Hematopoietic multipotent progenitor cell treated with erythropoietin and hydrocortisone succinate and interleukin-3 and kit ligand, for 8 days (in vitro differentiated cells): ENCODE data around the gene PTX4.

Experiments used
- DNase-seq: peaks from one replicate; pipeline ENCODE4 v3.0.0-alpha.2; 2015

Gene PTX4

DNA sequence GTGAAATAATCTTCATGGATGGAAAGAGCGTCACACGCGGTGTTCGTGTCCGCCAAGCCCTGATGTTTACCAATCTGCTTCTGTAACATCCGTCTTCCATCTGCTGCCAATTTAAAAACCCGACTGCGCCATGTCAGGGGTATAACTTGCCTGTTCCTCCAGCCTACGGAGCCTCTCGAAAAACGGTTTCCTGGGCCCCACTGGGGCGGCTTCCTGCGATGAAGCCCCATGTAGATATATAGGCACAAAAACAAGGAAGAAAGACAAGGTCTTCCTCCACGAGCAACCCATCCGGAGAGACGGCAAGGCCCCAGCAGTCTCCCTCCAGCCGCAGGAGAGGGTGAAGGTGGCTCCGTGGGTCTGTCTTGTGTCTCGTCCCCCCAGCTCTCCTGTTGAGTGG lies at the start of gene PTX4:
Gene PTX4, minus strand, starts transcription at position 326 of the 400 bp plus-strand sequence. Its CDS starts 35 bp downstream, at position 291.
- no peak for DNase-seq

DNA sequence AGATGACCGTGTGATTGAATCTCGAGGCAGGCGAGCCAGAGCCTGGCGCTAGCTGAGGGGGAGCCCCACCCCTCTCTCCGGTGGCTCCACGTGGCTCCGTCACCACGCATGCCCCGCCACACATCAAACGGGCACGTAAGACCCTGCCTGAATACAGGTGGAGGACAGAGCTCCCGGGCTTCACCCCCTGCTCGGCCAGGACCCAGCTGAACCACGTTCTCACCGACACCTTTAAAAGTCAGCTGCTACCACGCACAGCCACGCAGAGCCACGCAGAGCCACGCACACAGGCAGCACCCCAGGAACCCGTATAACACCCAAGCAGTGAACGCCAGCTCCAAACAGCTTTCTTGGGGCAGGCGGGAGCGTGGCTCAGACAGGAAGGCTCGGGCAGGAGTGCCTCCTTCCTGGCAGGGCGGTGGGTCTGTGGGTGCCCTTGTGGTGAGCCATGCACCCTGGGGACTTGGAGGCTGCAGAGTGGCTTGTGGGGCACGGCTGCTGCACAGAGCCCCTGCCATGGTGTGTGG lies 49.1 kb upstream of the PTX4 start:
- DNase-seq = no peak

DNA sequence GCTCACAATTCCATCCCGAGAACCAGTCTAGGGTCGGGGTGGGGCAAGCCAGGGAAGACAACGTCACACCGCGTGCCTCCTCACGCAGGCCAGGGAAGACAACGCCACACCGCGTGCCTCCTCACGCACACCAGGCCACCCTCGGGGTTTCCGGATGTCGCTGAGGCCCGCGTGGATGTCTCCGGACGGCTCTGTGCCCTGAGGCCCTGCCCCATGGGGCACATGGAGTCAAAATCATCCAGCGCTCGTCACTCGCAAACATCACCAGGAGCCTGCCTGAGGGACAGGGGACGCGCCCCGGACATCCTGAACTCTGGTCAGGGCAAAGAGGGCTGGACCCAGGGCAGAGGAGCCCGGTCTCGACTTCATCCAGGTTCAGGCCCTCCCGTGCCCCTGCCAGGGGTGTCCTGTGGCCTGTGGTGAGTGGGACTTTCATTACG lies 48.4 kb upstream of the PTX4 start:
- DNase-seq = no peak

DNA sequence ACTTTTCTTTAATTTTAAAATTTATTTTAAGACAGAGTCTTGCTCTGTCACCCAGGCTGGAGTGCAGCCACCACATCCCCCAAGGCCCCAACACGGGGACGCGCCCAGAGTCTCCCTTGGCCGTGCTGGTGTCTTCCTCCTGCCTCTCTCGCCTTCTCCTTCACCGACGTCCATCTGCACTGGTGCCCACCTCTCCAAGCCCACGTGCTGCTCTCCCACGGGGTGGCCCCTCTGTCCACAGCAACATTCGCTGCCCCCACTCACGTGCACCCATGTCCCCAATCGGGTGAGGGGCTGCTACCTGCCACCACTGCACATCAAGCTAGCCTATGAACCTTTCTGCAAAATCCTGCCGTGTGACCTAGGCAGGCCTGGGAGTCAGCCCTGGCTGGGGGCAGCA lies 47.9 kb upstream of the PTX4 start:
- DNase-seq = no peak

DNA sequence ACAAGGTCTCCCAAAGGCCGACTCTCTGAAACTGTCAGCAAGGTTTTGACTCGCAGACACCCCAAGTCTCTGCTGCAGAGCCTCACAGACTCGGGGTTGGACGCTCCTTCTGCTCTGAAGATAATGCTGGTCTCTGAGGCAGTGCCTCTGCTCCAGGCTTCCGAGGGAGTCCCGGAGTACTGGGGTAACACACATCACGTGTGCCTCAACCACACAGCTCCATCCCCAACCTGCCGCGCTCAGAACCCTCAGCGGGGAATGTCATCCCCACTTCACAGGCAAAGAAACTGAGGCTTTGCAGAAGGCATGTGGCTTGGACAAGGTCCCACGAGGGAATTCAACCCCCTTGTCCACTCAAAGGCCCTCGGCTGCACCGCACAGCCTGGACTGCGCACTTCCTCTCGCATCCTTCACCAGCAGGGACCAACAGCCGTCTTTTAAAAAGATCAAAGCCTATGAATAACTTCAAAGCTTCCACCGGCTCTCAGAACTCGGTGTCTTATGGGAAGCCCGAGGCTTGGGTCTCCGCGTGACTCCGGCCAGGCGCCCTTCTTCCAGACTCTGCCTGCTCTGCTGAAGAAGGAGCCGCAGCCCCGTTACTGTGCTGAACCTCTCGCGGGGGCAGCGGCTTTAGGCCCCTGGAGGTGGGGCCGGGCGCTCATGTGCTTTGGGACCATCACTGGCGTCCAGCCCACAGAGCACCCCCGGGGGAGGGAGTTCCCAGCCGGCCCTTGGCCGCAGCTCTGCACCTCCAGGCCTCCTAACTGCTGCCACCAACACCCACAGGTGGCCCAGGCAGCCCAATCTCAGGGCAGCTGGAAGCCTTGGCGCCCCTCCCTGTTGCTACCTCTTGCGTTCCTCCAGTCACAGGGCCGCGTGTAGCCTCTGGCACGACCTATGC lies 46.9 kb upstream of the PTX4 start:
- DNase-seq = no peak

GRCh38 chr16:1534021-1535020 lies 45.6 kb upstream of the PTX4 start:
- DNase-seq = no peak

GRCh38 chr16:1533443-1533951 lies 44.8 kb upstream of the PTX4 start, which contains the start of gene TMEM204:
TMEM204 (plus strand) TSS chr16:1533666; CDS start chr16:1534276, 610 bp downstream.
- no peak for DNase-seq

GRCh38 chr16:1532771-1533170 lies 44.0 kb upstream of the PTX4 start:
- no peak for DNase-seq

DNA sequence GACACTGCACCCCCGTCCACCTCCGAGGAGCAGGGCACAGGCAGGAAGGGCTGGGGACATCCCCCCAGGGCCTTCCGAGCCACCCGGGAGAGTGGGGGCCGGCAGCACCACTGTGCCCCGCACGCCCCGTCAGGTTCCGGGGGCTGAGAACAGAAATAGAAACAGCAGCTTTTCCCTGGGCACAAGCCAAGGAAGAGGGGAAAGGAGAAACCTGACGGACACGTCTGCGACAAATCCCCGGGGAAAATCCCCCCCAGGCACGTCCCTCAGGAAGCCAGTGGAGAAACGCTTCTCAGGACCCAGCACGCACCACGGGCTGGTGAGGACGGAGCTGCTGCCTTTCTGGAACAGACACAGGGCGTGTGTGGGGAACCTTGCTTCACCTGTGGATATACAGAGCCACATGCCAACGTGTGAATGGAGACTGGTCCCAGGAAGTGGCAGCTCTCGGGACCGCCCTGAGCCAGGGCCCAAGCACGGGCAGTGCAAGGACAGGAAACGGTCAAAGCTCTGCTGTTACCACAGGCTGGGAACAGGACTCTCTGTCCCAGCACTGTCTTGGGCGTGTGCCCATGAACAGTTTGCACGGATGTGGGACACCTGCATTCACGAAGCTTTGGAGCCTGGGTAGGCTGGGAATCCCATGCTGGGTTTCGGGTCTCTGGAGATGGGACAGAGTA lies 43.5 kb upstream of the PTX4 start:
- DNase-seq = no peak

DNA sequence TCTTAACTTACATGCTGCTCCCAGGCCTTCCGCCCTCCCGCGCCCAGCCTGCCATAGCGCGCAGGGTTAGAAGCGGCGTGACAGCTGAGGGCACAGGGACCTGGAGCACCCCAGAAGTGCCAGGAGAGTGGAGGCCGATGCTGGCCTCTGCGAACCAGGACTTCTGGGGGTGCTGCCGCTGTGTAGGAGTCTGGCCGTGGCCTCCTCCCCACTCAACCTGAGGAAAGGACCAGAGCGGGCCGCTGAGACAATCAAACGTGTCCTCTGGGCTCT lies 42.8 kb upstream of the PTX4 start:
- DNase-seq = no peak

- DNase-seq = no peak
Observed at GRCh38 chr16:1530883-1531637, 42.3 kb upstream of the PTX4 start.

- DNase-seq = no peak
Observed at GRCh38 chr16:1530349-1530882, 41.7 kb upstream of the PTX4 start.

GRCh38 chr16:1528921-1529537 lies 40.3 kb upstream of the PTX4 start:
- DNase-seq = no peak

DNA sequence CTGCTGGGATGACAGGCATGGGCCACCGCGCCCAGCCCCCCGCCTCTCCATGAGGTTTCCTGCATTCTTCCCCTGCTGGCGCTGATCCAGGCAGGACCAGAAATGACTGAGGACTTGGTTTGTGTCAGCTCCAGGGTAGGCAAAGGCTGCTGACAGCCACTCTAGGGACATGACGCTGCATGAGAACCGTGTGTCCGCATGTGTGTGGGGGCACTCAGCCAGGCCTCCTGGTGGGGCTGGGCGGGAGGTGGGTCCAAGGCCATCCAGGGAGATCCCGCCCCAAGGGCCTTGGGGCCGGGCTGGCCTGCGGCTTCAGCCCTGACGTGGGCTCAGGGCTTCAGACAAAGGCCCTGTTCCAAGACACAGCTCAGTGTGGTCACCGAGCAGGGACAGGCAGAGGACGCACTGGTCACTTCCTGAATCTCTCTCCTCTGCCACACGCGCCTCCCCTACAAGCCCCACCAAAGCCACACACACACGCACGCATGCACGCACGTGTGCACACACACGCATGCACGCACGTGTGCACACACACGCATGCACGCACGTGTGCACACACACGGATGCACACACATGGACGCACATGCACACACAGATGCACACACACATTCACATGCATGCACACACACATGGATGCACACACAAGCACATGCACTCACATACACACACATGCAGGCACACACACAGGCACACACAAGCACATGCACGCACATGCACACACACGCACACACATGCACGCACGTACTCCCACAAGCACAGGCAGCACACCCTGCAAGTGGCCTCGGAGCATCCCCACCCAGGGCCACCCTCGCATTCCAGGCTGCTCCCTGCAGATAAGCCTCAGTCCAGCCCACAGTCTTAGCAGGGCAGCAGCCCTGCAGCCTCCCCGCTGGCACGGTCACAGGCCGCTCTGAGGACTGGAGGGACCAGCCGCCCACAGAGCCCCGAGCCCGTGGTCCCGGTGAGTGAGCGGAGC lies 39.4 kb upstream of the PTX4 start:
- DNase-seq = peak; percentile 81

- DNase-seq = no peak
Observed at GRCh38 chr16:1526608-1527555, 38.1 kb upstream of the PTX4 start.

DNA sequence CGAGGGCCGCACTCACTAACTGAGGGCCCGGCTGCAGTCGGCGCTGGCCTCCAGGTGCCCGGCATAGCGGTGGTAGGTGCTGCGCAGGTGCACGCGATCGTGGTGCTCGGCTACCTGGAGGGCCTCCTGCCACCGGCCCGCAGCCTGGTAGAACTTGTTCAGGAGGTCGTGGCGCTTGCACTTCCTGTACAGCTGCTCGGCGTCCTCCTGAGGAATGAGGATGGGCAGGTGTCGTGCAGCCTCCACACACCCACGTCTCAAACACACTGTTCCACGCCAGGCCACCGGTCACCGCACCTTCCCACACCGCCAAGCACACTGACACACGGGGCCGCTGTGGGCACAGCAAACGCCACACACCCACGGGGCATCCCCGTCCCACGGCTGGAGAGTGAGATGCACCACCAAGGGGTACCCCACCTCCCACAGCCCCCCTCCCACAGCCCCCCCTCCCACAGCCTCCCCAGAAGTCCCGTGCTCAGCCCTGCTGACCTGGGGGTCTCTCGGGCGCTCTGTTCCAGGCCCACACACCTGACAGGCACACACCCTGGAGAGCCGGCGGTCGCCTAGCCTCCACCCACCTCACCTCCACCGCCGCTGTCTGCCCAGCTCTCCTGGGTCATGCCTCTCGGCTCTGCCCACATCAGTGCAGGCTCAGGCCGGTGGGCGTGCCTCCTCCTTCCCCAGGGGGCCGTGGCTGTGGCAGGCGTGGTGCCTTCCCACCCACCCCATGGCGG lies 37.3 kb upstream of the PTX4 start:
- DNase-seq = no peak

GRCh38 chr16:1524366-1524765 lies 35.6 kb upstream of the PTX4 start:
- no peak for DNase-seq
